Stimulated activated CD8-positive, alpha-beta memory T cell treated with anti-CD3 and anti-CD28 coated beads, Interleukin-15, amount 100 ng/mL, for 4 hours (primary cell): ENCODE data around the gene S100A8.

Experiments used
- DNase-seq, 2 donors: peaks; one replicate each; pipeline ENCODE4 v3.0.0-alpha.2; 2020; ENCODE audit warnings: low read depth in 2 of 2

The S100A8 gene

GRCh38 chr1:153346077-153346723 lies 44.7 kb downstream of the S100A8 start:
- no peak for DNase-seq

- no peak for DNase-seq
Measured at GRCh38 chr1:153345187-153346076, 45.4 kb downstream of the S100A8 start.

GRCh38 chr1:153344718-153345025 lies 46.2 kb downstream of the S100A8 start:
- no peak for DNase-seq

- DNase-seq: no peak
Measured at GRCh38 chr1:153343811-153344717, 46.8 kb downstream of the S100A8 start.

- no peak for DNase-seq
Measured at GRCh38 chr1:153343040-153343681, 47.7 kb downstream of the S100A8 start.

- no peak for DNase-seq
Measured at GRCh38 chr1:153342178-153342577, 48.7 kb downstream of the S100A8 start.

- no peak for DNase-seq
Measured at GRCh38 chr1:153341431-153341934, 49.4 kb downstream of the S100A8 start.

GRCh38 chr1:153340356-153340755 lies 50.5 kb downstream of the S100A8 start:
- DNase-seq: no peak
